Activated T-cell treated with anti-CD3 and anti-CD28 coated beads, Interleukin-2, amount 50 U/mL, for 4 hours (primary cell): ENCODE data around the gene ATXN1. TPM values are rescaled to one million over a fixed set of nuclear protein-coding genes. Genes with fewer than 3 reads are reported as not detected.

Source experiments
- ATAC-seq, 2 donors: fragments of 200-7000 bp; cut with Tn5 transposase; one replicate each; pipeline ENCODE4 v1.10.0; 2021
- DNase-seq: peaks from one replicate; pipeline ENCODE4 v3.0.0-alpha.2; 2020
- H3K27me3 Mint-ChIP-seq: one replicate; pipeline ENCODE4 v1.8.0; 2021; ENCODE audit warnings: low read depth, mixed read lengths
- H3K36me3 Mint-ChIP-seq: one replicate; pipeline ENCODE4 v1.8.0; 2022; ENCODE audit warnings: mixed read lengths; ENCODE audit not compliant: insufficient read depth
- H3K4me1 Mint-ChIP-seq: one replicate; pipeline ENCODE4 v1.8.0; 2021; ENCODE audit warnings: low read depth, mixed read lengths
- H3K4me3 Mint-ChIP-seq: one replicate; pipeline ENCODE4 v1.8.0; 2021; ENCODE audit warnings: mild to moderate bottlenecking, moderate library complexity, mixed read lengths
- H3K9me3 Mint-ChIP-seq: one replicate; pipeline ENCODE4 v1.8.0; 2021; ENCODE audit warnings: mixed read lengths
- total RNA-seq, 3 donors: library from RNA; stranded (reverse); gene quantifications; one replicate each; pipeline ENCODE4 v1.2.1, GENCODE V29; 2021

ATXN1 gene
- total RNA-seq, 3 donors from 2014 or later, result 39.5 to 63.8 (median 45.1) TPM

- Mint-ChIP-seq H3K9me3 (no peaks in the 10 kb centered on the region), H3K36me3 (peaks cover 26% of the 10 kb centered on the region), H3K4me1 (peaks cover 8% of the 10 kb centered on the region), H3K4me3 (no peak overlapping the region), H3K27me3 (no peaks in the 10 kb centered on the region)
- ATAC-seq, result no peak
- DNase-seq, result no peak
These were observed 185.6 kb downstream of the ATXN1 start for GRCh38 chr6:16575655-16576054.

- ATAC-seq (no peak), DNase-seq (no peak)
- H3K9me3 Mint-ChIP-seq, result no peaks in the 10 kb centered on the region
- no peaks in the 10 kb centered on the region for H3K27me3 Mint-ChIP-seq
- H3K4me3 Mint-ChIP-seq, result no peak overlapping the region
- peaks cover 25% of the 10 kb centered on the region for H3K36me3 Mint-ChIP-seq
- H3K4me1 Mint-ChIP-seq, result peaks cover 14% of the 10 kb centered on the region
These were observed 188.3 kb downstream of the ATXN1 start for GRCh38 chr6:16572943-16573342.

- Mint-ChIP-seq H3K4me1 (peaks cover 14% of the 10 kb centered on the region), H3K4me3 (no peak overlapping the region), H3K9me3 (no peaks in the 10 kb centered on the region), H3K27me3 (no peaks in the 10 kb centered on the region), H3K36me3 (peaks cover 25% of the 10 kb centered on the region)
- no peak for DNase-seq
- ATAC-seq, result no peak
These were observed 188.9 kb downstream of the ATXN1 start for GRCh38 chr6:16572317-16572716.

- Mint-ChIP-seq H3K9me3 (no peaks in the 10 kb centered on the region), H3K27me3 (no peaks in the 10 kb centered on the region), H3K36me3 (peaks cover 29% of the 10 kb centered on the region), H3K4me1 (peaks cover 12% of the 10 kb centered on the region), H3K4me3 (no peak overlapping the region)
- ATAC-seq (no peak), DNase-seq (no peak)
These were observed 190.3 kb downstream of the ATXN1 start for GRCh38 chr6:16570946-16571345.

GRCh38 chr6:16570221-16570553 is 191.1 kb downstream of the ATXN1 start:
- H3K4me1 Mint-ChIP-seq, result peaks cover 14% of the 10 kb centered on the region
- no peaks in the 10 kb centered on the region for H3K27me3 Mint-ChIP-seq
- H3K9me3 Mint-ChIP-seq, result no peaks in the 10 kb centered on the region
- H3K4me3 Mint-ChIP-seq, result no peak overlapping the region
- H3K36me3 Mint-ChIP-seq, result peaks cover 31% of the 10 kb centered on the region
- ATAC-seq, result no peak
- DNase-seq, result no peak

- ATAC-seq (no peak), DNase-seq (no peak)
- H3K36me3 Mint-ChIP-seq, result peaks cover 28% of the 10 kb centered on the region
- peaks cover 12% of the 10 kb centered on the region for H3K4me1 Mint-ChIP-seq
- no peak overlapping the region for H3K4me3 Mint-ChIP-seq
- no peaks in the 10 kb centered on the region for H3K27me3 Mint-ChIP-seq
- no peaks in the 10 kb centered on the region for H3K9me3 Mint-ChIP-seq
These were observed 193.1 kb downstream of the ATXN1 start for GRCh38 chr6:16568128-16568527.

- Mint-ChIP-seq H3K27me3 (no peaks in the 10 kb centered on the region), H3K9me3 (no peaks in the 10 kb centered on the region), H3K36me3 (peaks cover 27% of the 10 kb centered on the region), H3K4me1 (peaks cover 10% of the 10 kb centered on the region), H3K4me3 (no peak overlapping the region)
- ATAC-seq, result no peak
- no peak for DNase-seq
These were observed 194.2 kb downstream of the ATXN1 start for GRCh38 chr6:16567071-16567470.

- Mint-ChIP-seq H3K4me3 (no peak overlapping the region), H3K36me3 (peaks cover 17% of the 10 kb centered on the region), H3K4me1 (peaks cover 3% of the 10 kb centered on the region), H3K9me3 (no peaks in the 10 kb centered on the region), H3K27me3 (no peaks in the 10 kb centered on the region)
- ATAC-seq (no peak), DNase-seq (no peak)
These were observed 196.8 kb downstream of the ATXN1 start for GRCh38 chr6:16564436-16564835.

- H3K4me3 Mint-ChIP-seq, result no peak overlapping the region
- H3K36me3 Mint-ChIP-seq, result peaks cover 15% of the 10 kb centered on the region
- no peaks in the 10 kb centered on the region for H3K27me3 Mint-ChIP-seq
- no peaks in the 10 kb centered on the region for H3K9me3 Mint-ChIP-seq
- DNase-seq (no peak), ATAC-seq (no peak)
- peaks cover 3% of the 10 kb centered on the region for H3K4me1 Mint-ChIP-seq
These were observed 197.5 kb downstream of the ATXN1 start for GRCh38 chr6:16563628-16564240.

GRCh38 chr6:16562498-16562897 is 198.8 kb downstream of the ATXN1 start:
- no peaks in the 10 kb centered on the region for H3K27me3 Mint-ChIP-seq
- H3K9me3 Mint-ChIP-seq, result no peaks in the 10 kb centered on the region
- ATAC-seq, result peak in 1 of 2 donors; percentile 51
- DNase-seq, result no peak
- H3K4me1 Mint-ChIP-seq, result peaks cover 2% of the 10 kb centered on the region
- peaks cover 16% of the 10 kb centered on the region for H3K36me3 Mint-ChIP-seq
- no peak overlapping the region for H3K4me3 Mint-ChIP-seq

GRCh38 chr6:16559071-16559470 is 202.2 kb downstream of the ATXN1 start:
- Mint-ChIP-seq H3K9me3 (no peaks in the 10 kb centered on the region), H3K4me1 (no peaks in the 10 kb centered on the region), H3K4me3 (no peak overlapping the region), H3K36me3 (peaks cover 13% of the 10 kb centered on the region), H3K27me3 (no peaks in the 10 kb centered on the region)
- DNase-seq (no peak), ATAC-seq (no peak)

GRCh38 chr6:16555550-16555949 is 205.7 kb downstream of the ATXN1 start:
- ATAC-seq (no peak), DNase-seq (no peak)
- no peaks in the 10 kb centered on the region for H3K9me3 Mint-ChIP-seq

GRCh38 chr6:16553531-16553930 is 207.7 kb downstream of the ATXN1 start:
- Mint-ChIP-seq H3K36me3 (peaks cover 35% of the 10 kb centered on the region), H3K4me1 (peaks cover 2% of the 10 kb centered on the region)

More at GRCh38 chr6:16555550-16555949, 205.7 kb downstream of the ATXN1 start:
- Mint-ChIP-seq H3K4me1 (peaks cover 2% of the 10 kb centered on the region), H3K27me3 (no peaks in the 10 kb centered on the region), H3K36me3 (peaks cover 35% of the 10 kb centered on the region), H3K4me3 (no peak overlapping the region)

GRCh38 chr6:16551466-16551865 is 209.8 kb downstream of the ATXN1 start:
- Mint-ChIP-seq H3K36me3 (peaks cover 40% of the 10 kb centered on the region), H3K4me1 (peaks cover 2% of the 10 kb centered on the region)
- no peak for DNase-seq

More at GRCh38 chr6:16553531-16553930, 207.7 kb downstream of the ATXN1 start:
- no peaks in the 10 kb centered on the region for H3K9me3 Mint-ChIP-seq
- ATAC-seq (no peak), DNase-seq (no peak)
- H3K27me3 Mint-ChIP-seq, result no peaks in the 10 kb centered on the region
- no peak overlapping the region for H3K4me3 Mint-ChIP-seq

GRCh38 chr6:16548121-16548520 is 213.1 kb downstream of the ATXN1 start:
- H3K4me1 Mint-ChIP-seq, result peaks cover 5% of the 10 kb centered on the region
- H3K27me3 Mint-ChIP-seq, result no peaks in the 10 kb centered on the region
- no peak overlapping the region for H3K4me3 Mint-ChIP-seq
- DNase-seq (no peak), ATAC-seq (no peak)
- H3K9me3 Mint-ChIP-seq, result no peaks in the 10 kb centered on the region
- peaks cover 44% of the 10 kb centered on the region for H3K36me3 Mint-ChIP-seq

More at GRCh38 chr6:16551466-16551865, 209.8 kb downstream of the ATXN1 start:
- ATAC-seq, result no peak
- no peaks in the 10 kb centered on the region for H3K27me3 Mint-ChIP-seq
- no peak overlapping the region for H3K4me3 Mint-ChIP-seq
- no peaks in the 10 kb centered on the region for H3K9me3 Mint-ChIP-seq
